ENCODE results near the gene RHOJ. TPM values are rescaled to one million over a fixed set of nuclear protein-coding genes. Genes with fewer than 3 reads are reported as not detected.
A peak's percentile ranks its signal among the peaks of the same experiment; 100 is the strongest.

RHOJ gene
- total and polyA plus RNA-seq, 2 experiments from 2014 or later = 0.17 TPM; not detected in 1

- no peak for TF ChIP-seq ZNF462 (CRISPR knock-in tag; IDR thresholded peaks at IDR 0.05)
- no peak for TF ChIP-seq CTCF (conservative IDR thresholded peaks at IDR 0.05; ENCODE audit: low read depth in 2 of 2)
- TF ChIP-seq EZH2 (IDR thresholded peaks at IDR 0.05; ENCODE audit: low read depth, unreplicated experiment) = no peak
- no peak for TF ChIP-seq CREB1 (CRISPR knock-in tag; IDR thresholded peaks at IDR 0.05; ENCODE audit: low read depth)
- no peak for TF ChIP-seq POLR2AphosphoS5 (IDR thresholded peaks at IDR 0.05; ENCODE audit: low read depth)
- no peak for TF ChIP-seq ZNF331 (CRISPR knock-in tag; IDR thresholded peaks at IDR 0.05; ENCODE audit: low read depth)
Measured at GRCh38 chr14:63276016-63276415, 71.8 kb downstream of the RHOJ start (continued).

GRCh38 chr14:63276492-63277342, 72.5 kb downstream of the RHOJ start:
- no peaks in the 10 kb centered on the region for H3K36me3 Mint-ChIP-seq (ENCODE audit: low read depth)
- H3K4me1 Mint-ChIP-seq = no peaks in the 10 kb centered on the region
- H3K79me2 ChIP-seq (replicated peaks; ENCODE audit: insufficient read depth) = no peaks in the 10 kb centered on the region
- no peaks in the 10 kb centered on the region for H3K27me3 Mint-ChIP-seq (ENCODE audit: insufficient read depth, low read depth, poor library complexity)
- H3K9me2 ChIP-seq (ENCODE audit: insufficient read depth) = 0 out of 2 replicates have a peak, but pooled peaks cover 2% of the 10 kb centered on the region
- no peaks in the 10 kb centered on the region for H3K9me3 Mint-ChIP-seq
- no peak overlapping the region for H3K27ac ChIP-seq (ENCODE audit: low read depth)
- H2AFZ ChIP-seq = no peak overlapping the region
- H3F3A ChIP-seq (replicated peaks; ENCODE audit: low read depth) = no peaks in the 10 kb centered on the region
- no peak overlapping the region for H3K4me3 Mint-ChIP-seq
- no peaks in the 10 kb centered on the region for H3K36me3 ChIP-seq (ENCODE audit: insufficient read depth)
- no peak overlapping the region for H3K4me3 ChIP-seq
- peak; percentile 79 for ATAC-seq
- H3K27me3 ChIP-seq (ENCODE audit: insufficient read depth) = no peaks in the 10 kb centered on the region
- peak; percentile 78 for DNase-seq (ENCODE audit: low spot score)
- no peaks in the 10 kb centered on the region for H4K20me1 ChIP-seq (replicated peaks; ENCODE audit: insufficient read depth)
- H3K4me1 ChIP-seq (ENCODE audit: insufficient read depth) = no peaks in the 10 kb centered on the region
- peak; percentile 76 to 96 for TF ChIP-seq CTCF (conservative IDR thresholded peaks at IDR 0.05; ENCODE audit: low read depth in 2 of 2)
- TF ChIP-seq POLR2AphosphoS5 (IDR thresholded peaks at IDR 0.05; ENCODE audit: low read depth) = no peak
- H3K4me2 ChIP-seq = no peak overlapping the region
- no peak overlapping the region for H3K27ac Mint-ChIP-seq
